Thyroid gland (tissue), 4 donors: ENCODE measurements around the gene RARA.

ENCODE experiments used
- CTCF ChIP-seq, 6 experiments: fragments of 200-600 bp in 3 of 6; fragments of 450-650 bp in 3 of 6; sonication (generic) in 3 of 6; IDR thresholded peaks; one replicate each; pipeline ENCODE4 v1.5.1; 2016 to 2019; ENCODE audit warnings: antibody characterized with exemption in 6 of 6, mild to moderate bottlenecking in 2 of 6, inconsistent platforms in 1 of 6, moderate library complexity in 1 of 6
- POLR2A ChIP-seq, 2 donors: fragments of 450-650 bp; IDR thresholded peaks; one replicate each; pipeline ENCODE4 v1.6.1; 2017; ENCODE audit warnings: antibody characterized with exemption in 2 of 2, mild to moderate bottlenecking in 2 of 2, moderate library complexity in 1 of 2

- no peak for TF ChIP-seq POLR2A (IDR thresholded peaks at IDR 0.05)
- peak; percentile 82 to 97 (median 93) for TF ChIP-seq CTCF (IDR thresholded peaks at IDR 0.05)
Measured at GRCh38 chr17:40355123-40355803, 46.3 kb downstream of the RARA start.
